GM21360 (cell line): Measurements from ENCODE around the gene NPR3.
"Not testable (repeated sequence)": the region's sequence is repeated elsewhere in the genome, so short reads cannot be mapped to it uniquely, and the experiment has no call there.

Experiments used
- ATAC-seq: cut with Tn5 transposase; IDR thresholded peaks from one replicate; pipeline ENCODE4 v1.9.1; 2021; ENCODE audit warnings: mild to moderate bottlenecking, moderate library complexity; ENCODE audit not compliant: unreplicated experiment

NPR3 gene

DNA sequence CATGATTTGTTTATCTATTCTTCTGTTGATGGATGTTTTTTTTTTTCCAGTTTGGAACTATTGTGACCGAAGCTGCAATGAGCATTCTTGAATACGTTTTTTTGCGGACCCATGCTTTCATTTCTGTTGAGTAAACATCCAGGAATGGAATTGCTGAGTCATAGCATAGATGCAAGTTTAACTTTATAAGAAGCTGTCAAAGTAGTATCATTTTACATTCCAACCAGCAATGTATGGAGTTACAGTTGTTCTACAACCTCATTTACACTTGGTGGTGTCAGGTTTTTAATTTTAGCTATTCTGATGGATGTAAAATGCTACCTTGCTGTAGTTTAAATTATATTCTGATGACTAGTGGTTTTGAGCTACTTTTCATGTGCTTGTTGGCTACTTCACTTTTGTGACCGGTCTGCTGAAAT lies 49.0 kb downstream of the NPR3 start:
- ATAC-seq = no peak

GRCh38 chr5:32765266-32765665 lies 54.1 kb downstream of the NPR3 start:
- no peak for ATAC-seq

GRCh38 chr5:32767948-32768467 lies 56.9 kb downstream of the NPR3 start:
- ATAC-seq = no peak

DNA sequence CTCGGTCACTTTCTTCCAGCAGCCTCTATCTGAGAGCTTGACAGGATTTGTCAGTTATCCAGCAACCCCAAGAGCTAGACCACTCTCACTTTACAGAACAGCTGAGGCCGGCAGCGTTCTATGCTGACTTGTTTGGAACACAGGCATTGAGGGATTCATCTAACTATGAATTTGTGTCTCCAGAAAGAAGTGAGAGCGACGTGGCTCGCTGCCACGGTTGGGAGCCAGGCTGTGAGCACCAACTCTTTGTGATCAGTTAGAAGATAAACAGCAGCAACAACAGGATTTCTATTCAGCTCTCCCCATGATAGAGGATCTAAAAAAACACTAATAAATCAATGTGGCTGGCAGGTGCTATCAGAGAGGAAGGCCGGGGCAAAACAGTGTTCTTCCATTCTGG lies 58.6 kb downstream of the NPR3 start:
- ATAC-seq = no peak

- no peak for ATAC-seq
Observed at GRCh38 chr5:32770444-32770843, 59.3 kb downstream of the NPR3 start.

DNA sequence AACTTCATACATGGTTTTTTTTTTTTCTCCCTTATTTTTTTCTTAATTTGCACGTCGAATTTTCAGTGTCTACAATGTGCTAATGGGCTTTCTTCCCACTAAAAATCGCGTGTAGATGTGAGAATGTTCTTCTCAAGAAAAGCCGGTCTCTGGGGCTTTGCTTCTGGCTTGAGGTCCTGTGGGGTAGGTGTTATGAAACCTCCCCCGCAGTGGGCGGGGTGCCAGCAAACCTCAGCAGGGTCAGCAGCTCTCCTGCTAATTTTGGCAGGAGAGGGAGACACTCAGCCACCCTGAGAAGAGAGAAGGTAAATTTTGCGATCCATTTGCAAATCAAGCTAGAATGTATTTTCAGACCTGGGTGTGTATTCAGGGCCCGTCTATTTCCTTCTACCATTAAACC lies 59.9 kb downstream of the NPR3 start:
- no peak for ATAC-seq

- ATAC-seq = no peak
Observed at GRCh38 chr5:32773944-32774343, 62.8 kb downstream of the NPR3 start.

- ATAC-seq = no peak
Observed at GRCh38 chr5:32776200-32776599, 65.1 kb downstream of the NPR3 start.

GRCh38 chr5:32777222-32777621 lies 66.1 kb downstream of the NPR3 start:
- ATAC-seq = no peak

- ATAC-seq = no peak
Observed at GRCh38 chr5:32777733-32778132, 66.6 kb downstream of the NPR3 start.

DNA sequence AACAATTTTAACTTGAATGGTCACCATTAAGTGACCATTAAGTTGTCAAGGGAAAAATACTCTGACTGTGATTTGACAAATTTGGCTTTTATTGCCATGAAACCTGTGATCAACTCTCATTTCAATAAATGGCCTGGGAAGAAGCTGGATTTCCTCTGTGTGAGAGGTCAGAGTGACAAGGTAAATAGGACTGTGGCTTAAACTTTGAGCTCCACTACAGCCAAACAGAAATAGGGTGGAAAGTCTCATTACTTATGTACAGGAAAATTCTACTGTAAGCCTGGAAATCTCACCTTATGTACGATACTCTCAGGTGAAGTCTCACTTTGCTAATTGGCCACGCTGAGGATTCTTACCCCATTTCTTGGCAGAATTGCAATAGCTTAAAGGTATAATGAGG lies 67.3 kb downstream of the NPR3 start:
- no peak for ATAC-seq

DNA sequence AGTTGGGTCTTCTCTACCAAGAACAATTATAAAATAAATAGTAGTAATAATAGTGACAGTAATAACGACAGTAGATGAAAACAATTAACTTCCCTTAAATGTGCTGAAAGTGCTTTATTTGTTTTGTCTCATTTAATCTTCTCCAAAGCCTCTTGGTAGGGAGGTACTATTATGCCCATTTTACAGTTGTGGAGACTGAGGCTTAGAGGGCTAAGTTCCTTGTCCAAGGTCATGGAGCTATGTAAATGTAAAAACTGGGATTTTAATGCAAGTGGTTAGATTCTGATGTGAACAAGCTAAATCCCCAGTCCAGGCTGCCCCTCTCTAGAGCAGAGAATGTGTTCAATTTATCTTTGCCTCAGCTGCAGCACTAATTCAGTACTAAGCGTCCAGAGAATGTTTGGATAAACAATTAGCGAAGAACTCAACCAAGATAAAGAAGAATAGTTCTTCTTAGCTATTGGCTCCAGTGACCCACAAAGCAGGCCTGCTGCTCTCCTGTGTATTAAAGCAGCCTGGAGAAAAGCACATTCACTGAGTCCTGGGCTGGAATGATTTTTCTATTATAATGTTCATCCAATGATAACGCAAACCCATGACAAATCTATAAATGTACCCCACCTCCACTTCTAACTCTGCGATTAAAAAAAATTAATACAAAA lies 68.8 kb downstream of the NPR3 start:
- ATAC-seq = no peak

GRCh38 chr5:32780508-32780919 lies 69.4 kb downstream of the NPR3 start:
- no peak for ATAC-seq

- no peak for ATAC-seq
Observed at GRCh38 chr5:32783661-32784060, 72.5 kb downstream of the NPR3 start.

DNA sequence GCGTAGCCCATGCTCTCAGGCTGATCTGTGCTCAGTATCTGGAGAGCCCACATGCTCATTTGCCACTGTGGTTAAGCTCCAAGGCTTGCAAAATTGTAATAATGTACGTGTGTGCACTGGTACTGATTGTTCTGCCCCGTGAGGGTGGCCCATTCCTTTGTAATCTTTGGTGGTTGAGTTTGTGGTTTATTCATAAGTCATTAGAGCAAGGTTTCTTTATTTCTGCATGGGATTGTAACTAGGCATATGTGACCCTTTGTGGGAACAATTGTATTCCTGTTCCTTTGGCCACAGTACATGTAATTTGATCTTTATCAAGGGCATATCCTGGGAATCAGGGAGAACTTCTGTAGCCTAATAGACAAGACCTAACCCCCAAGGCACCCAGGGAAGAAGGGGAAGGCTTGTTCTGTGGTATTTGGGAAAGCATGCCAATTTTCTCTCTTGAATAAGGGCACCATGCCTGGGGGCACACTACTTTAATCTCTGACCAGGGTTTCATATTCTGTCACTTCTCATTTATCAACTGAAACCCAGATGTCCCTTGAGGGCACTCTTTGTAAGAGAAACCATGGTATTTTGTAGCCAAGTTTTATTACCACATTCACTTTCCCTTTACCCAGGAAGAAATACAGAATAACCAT lies 74.6 kb downstream of the NPR3 start:
- ATAC-seq = no peak

- no peak for ATAC-seq
Observed at GRCh38 chr5:32786311-32786710, 75.2 kb downstream of the NPR3 start.

DNA sequence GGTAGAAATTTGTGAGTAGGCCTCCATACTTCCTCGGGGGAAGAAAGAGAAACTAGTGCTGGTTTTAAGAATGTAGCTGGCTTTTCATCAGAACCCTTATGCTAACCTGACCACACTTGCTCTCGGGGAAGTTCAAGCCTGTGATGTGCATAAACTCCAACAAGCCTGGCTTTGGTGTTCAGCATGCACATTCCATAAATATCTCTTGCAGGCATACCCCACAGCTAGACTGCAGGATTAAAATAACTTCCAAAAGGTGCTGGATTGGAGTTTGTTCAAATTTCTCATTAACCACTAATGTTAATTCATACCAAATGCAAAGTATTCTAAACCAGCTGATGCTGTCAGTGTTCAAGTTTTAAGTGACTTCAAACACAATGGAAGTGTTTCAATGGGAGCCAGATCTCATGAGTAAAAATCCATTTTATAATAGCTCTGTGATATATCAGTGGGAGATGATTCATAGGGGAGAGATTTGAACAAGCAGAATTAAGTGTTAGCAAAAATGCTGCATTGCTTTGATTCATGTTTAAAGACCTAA lies 79.4 kb downstream of the NPR3 start:
- no peak for ATAC-seq

DNA sequence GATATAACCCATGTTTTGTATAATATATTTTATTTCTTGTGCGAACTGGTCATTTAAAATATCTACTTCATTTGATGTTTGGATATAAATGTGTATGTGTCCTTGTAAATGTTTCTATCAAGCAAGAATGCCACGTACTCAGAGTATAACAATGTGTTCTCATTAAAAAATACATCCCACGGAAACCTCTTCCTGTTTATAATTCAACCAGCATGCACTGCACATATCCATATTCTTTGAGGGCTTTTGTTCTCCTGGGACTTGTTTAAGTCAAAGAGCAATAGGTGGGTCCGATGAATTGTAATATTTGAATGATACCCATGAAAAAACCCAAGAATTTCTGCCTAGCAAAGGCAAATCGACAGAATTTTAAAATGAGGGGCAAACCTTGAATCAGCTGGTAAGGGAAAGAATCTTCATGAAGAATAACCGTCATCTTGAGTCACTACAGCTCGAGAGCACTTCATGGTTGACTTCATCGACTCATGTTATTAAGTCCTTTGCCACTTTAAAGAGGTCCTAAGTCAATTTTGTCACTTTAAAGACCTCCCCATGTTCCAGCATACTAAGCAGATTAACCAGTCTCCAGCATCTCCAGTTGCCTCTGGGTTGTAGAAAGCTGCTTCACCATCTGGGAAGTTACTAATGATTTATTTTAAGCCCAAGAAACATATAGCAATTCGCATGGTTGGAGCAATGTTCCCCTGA lies 80.6 kb downstream of the NPR3 start:
- no peak for ATAC-seq

- no peak for ATAC-seq
Observed at GRCh38 chr5:32794086-32794485, 83.0 kb downstream of the NPR3 start.

DNA sequence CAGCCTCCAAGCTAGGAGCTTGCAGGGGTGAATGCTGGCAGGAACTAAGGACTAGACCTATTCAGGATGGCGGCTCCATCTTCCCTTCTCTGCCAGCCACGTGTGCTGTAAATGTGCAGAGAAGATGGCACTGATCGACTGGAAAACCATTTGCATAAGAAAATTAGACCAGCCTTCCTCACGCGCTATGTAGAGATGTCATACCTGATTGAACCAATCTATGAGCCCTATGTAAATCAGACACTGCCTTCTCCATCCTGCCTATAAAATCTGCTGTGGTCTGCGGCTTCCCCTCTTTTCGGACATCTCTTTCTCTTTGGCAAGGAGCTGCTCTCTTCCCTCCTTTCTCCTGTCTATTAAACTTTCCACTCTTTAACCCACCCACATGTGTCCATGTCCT lies 91.6 kb downstream of the NPR3 start:
- ATAC-seq = no peak

- ATAC-seq = no peak
Observed at GRCh38 chr5:32803656-32804055, 92.5 kb downstream of the NPR3 start.

DNA sequence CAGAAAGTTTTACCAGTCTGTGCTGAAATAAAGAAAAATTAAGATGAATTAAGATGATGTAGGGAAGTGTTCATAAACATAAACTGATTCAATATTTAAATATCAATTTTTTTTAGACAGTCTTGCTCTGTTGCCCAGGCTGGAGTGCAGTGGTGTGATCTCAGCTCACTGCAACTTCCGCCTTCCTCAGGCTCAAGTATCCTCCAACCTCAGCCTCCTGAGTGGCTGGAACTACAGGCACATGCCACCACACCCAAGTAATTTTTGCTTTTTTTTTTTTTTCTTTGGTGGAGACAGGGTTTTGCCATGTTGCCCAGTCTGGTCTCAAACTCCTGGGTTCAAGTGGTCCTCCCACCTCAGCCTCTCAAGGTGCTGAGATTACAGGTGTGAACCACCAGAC lies 94.3 kb downstream of the NPR3 start:
- not testable (repeated sequence) for ATAC-seq
